HG03558 (cell line): Measurements from ENCODE around the gene NEDD8.
"Not testable (repeated sequence)": the region's sequence is repeated elsewhere in the genome, so short reads cannot be mapped to it uniquely, and the experiment has no call there.

ENCODE experiments used
- ATAC-seq: cut with Tn5 transposase; IDR thresholded peaks from one replicate; pipeline ENCODE4 v1.9.1; 2021; ENCODE audit warnings: moderate number of reproducible peaks; ENCODE audit not compliant: unreplicated experiment; ENCODE audit errors: extremely low read depth

Gene NEDD8

DNA sequence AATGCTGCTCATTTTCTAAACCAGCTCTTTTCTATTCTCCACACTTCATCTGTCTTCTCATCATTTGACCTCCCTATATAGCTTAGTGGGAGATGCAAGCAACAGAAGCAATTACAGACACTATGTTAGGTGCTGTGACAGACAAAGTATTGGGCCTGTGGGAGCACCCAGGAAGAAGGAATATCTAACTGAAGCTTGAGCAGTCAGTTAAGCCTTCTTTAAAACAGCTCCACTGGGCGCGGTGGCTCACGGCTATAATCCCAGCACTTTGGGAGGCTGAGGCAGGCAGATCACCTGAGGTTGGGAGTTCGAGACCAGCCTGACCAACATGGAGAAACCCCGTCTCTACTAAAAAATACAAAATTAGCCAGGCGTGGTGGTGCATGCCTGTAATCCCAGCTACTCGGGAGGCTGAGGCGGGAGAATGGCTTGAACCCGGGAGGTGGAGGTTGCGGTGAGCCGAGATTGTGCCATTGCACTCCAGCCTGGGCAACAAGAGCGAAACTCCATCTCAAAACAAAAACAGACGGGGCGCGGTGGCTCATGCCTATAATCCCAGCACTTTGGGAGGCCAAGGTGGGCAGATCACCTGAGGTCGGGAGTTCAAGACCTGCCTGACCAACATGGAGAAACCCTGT is 28.8 kb downstream of the NEDD8 start:
- not testable (repeated sequence) for ATAC-seq

DNA sequence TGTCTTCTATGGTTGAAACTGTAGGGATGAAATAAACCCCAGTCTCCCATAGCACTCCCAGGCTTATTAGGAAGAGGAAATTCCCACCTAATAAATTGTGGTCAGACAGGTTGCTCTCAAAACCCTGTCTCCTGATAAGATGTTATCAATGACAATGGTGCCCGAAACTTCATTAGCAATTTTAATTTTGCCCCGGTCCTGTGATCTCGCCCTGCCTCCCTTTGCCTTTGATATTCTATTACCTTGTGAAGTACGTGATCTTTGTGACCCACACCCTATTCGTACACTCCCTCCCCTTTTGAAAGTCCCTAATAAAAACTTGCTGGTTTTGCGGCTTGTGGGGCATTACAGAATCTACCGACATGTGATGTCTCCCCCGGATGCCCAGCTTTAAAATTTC is 29.6 kb downstream of the NEDD8 start:
- not testable (repeated sequence) for ATAC-seq

DNA sequence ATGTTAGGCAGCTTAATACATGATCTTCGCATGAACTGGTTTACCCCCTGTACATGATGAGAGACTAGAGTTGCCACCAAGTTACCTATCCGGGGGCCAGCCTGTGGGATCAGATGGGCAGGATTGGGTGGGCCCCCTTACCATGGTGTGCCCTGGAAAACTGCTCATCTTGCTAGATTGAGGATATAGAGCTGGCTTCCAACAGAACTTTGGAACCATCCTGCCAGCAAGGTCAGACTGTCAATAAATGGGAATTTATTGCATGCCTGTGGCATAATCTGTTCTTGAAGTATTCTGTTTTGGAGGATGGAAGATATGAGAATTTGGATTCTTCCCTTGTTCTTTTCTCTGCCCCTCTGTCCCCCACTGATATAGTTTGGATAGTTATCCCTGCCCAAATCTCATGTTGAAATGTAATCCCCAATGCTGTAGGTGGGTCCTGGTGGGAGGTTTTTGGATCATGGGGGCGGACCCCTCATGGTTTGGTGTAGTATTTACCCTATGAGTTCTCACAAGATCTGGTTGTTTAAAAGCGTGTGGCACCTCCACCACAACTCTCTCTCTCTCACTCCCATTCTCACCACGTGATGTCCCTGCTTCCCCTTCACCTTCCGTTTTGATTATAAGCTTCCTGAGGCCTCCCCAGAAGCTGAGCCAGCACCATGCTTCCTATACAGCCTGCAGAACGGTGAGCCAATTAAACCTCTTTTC is 33.2 kb downstream of the NEDD8 start:
- ATAC-seq, result no peak

DNA sequence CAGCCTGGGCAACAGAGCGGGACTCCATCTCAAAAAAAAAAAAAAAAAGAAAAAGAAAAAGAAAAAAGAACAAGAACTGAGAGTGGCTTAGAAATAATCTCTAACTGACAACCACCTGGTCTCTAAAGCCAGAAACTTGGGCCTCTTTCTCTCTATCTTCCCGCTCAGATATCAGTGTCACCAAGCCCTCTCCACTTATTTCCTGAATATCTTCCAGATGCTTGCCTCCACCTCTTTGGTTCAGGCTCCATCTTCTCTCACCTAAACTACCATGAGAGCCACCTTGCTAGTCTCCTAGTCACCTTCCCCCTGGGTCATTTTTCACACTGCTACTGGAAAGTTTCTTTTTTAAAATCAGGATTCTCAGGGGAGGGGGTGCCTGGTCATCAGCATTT is 35.1 kb downstream of the NEDD8 start:
- no peak for ATAC-seq

DNA sequence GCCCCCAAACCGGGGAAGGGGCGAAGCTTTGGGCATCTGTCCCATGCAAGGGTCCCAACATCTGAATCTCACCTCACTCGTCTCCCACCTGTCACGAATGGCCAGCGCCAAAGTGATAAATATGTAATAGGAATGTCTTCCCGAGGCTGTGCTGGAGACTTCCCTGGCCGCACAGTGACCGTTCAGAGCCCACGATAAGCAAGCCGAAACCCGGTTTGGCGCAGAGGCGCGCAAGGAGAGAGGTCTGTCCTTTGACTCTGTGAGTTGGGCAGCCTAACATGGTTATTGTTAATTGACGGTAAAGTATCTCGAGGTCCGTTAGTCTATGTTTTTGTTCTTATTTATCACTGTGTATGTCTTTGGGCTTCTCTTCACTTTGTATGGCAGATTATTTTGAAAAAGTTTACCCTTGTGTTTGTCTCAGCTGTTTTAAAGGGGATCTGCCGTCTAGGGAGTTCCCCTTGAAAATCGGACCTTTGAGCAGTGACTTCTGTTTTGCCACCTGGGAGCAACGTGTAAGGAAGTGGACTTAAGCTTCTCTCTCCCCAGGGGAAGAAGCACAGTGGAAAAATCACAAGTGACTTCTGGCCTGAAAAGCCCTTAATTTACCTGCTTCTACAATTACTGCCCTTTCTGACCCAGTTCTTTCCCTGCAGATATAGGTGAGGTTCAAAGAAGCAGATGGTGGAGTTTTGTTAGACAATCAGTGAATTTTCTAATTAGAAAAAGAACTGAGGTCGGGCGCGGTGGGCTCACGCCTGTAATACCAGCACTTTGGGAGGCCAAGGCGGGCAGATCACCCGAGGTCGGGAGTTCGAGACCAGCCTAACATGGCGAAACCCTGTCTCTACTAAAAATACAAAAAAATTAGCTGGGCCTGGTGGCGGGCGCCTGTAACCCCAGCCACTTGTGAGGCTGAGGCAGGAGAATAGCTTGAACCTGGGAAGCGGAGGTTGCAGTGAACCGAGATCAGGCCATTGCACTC is 35.8 kb downstream of the NEDD8 start:
- no peak for ATAC-seq

DNA sequence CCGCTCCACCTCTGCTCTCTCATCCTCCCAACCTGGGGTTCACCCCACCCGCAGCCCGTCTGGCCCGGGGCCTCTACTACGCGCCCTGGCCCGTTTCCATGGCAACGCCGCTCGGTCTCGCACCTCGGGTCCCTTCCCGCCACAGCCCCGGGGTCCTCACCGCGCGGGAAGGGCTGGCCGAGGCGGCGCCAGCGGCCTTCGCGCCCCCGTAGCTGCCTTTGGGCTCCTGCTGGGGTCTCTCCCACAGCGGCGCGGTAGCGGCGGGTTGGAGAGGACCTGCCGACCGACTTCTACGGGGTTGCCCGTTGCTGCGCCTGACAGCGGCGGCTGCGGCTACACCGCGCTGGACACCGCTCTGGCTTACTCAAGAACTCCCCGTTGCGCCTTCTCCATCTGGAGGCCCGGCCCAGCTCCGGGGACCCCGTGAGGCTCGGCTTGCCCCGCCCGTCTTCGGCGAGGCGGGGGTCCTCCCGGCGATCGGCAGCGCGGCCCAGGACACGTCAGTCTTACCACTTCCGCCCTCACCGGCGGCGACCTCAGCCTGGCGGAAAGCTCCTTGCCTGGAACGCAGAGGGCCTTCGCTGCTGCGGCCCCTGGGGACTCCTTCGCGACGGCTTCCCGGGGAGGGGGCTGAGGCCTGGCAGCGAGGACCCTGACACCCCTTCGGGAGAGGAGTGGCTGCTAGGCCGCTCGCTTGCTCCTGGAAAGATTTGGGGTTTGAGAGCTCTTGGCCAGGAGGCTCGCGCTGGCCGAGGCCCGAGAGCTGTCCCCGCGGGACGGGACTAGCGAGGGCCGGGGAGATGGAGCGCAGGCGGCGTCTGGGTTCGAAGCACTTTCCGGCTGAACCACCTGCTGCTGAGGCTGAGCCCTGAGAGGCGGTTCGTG is 36.7 kb downstream of the NEDD8 start, which contains the start of gene TM9SF1:
Gene TM9SF1 (minus strand): TSS at position 256 of the 885 bp plus-strand sequence. CDS start 422 bp downstream, outside the sequence.
- ATAC-seq, result peak; percentile 39

DNA sequence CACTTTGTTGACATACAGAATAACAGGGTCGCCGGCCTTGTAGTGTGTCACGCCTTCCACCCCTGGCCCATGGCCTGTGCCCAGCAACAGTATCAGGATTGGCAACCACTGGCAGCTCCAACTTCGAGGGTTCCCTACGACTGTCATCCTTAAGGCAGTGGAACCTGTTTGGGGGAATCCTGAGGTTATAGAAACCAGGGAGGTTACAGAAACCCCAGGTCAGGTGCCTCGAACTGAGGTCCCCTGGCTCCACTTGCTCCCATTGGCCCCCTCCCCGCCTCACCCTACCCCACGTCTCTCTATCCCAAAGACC is 37.3 kb downstream of the NEDD8 start:
- ATAC-seq, result no peak

DNA sequence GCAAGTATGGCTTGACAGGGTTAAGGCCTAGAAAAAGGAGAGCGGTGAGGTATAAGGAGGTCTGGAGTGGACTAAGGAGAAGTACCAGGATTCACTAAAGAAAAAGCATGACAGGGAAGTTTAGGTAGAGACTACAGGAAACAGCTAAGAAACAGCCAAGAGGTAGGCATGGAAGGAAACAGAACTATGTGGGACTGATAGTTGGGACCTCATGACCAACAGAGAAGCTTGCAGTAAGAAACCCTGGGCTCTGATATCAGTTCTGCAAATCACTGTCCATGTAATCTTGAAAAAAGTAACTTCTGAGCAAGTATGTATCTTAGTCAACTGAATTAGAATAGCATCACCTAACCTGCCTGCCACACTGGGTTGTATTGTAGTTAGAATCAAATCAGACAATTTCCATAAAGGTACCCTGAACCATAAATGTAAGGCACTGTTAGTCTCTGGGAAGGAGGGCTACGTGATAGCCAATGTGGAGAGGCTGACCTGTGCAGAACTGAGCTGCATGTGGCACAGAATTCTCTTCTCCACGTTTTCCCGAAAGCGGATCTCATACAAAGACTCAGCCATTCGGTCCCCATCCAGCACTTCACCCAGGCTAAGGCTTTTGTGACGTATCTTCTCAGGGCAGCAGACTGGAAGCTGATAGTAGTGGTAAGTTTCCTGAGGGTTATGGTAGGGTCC is 37.8 kb downstream of the NEDD8 start:
- no peak for ATAC-seq

DNA sequence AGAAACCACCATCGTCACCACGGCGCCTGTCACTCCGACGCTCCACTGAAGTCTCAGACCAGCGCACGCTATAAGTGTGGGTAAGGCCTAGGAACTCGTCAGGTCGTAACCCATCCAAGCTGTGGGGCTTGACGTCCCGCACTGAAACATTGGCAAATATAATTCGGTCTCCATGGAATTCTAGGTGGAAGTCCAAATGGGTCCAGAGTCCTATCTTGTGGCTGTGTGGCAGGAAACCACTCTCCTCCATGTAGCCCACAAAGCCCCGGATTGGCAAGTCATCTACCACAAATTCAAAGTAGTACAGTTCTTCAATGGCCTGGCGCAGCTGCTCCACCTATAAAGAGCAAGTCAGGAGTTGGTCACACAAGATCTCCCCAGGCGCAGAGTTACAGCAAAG is 39.2 kb downstream of the NEDD8 start:
- no peak for ATAC-seq

DNA sequence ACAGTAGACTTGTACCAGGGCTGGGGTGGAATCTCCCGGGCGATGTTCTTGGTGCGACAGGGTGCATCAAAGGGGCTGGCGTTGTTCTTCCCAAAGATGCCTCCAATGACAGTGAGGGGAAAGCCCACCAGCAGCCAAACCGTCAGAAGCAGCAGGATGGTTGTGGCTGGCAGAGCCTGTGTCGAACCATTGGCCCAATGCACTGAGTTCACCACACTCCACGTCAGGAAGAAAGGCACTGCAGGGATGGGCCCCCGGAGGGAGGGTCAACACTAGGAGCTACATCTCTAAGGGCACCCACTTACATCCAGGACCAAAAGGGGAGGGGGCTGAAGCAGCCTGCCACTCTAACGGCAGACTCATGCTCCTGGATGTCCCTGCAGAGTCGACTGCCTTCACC is 41.8 kb downstream of the NEDD8 start:
- no peak for ATAC-seq

DNA sequence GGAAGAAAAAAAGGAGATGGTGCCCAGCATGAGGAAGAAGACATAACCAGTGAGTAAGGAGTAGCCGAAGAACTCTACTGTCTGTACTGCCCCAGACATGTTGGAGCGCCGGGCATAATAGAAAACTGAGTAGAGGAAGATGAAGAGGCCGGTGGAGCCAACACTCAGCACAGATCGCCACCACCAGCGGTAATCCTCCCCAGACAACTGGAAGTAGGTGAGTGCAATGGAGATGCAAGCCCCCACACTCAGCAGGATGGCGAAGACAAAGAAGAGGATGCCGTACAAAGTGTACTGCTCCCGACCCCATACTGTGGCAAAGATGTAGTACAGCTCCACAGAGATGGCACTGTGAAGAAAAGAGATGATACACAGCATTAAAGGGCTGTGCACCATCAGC is 42.7 kb downstream of the NEDD8 start:
- ATAC-seq, result no peak

DNA sequence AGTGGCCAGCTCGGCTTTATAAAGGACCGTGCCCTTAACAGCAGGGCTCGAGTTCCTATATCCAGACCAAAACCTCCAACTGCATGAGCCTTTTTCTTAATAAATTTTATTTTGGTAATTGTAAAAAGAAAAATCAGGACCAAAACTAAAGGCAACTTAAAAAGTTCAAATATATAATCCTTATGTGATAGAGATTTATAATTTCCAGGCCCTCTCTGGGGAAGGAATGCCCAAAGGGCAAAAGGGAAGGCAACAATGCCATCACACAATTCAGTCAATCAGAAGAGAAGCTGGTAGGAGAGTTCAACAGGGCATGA is 43.1 kb downstream of the NEDD8 start:
- ATAC-seq, result no peak

DNA sequence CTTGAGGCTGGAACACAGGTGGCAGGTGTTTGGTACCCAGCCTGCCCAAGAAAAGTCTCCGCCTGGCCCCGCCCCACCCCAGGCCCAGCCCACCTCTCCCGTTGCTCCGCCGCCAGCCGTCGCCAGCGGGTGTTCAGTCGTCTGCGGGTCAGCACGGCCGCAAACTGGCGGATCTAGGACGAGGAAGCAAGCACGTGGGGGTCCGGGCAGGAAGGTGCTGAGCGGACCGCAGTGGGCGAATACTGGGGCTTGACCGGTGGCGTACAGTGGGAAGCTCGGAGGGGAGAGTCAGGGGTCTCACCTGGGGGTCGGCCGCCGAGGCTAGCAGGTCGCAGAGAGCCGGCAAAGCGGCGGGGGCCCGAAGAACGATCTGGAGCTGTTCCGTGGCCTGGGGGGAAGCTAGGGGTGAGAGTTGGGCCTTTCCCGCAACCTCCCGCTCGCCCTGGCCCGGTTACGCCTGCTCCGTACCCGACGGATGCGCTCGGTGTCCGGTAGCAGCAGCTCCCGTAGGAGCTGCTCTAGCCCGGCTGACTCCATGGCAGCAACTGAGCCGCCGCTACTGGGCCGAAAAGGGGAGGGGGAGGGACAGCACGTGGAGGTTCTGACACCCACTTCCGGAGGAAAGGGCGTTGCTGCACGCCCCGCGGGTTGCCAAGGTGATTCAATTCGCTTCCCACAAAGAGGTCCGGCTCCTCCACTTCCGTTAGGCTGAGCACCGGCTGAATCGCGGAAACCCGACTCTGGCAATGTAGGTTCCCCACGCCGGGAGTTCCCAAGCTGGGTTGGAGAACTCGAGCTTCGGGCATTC is 43.7 kb downstream of the NEDD8 start, which contains the start of gene IPO4:
Gene IPO4 (minus strand): TSS at position 566 of the 808 bp plus-strand sequence. CDS start 29 bp downstream, at position 537.
- ATAC-seq, result peak; percentile 60

DNA sequence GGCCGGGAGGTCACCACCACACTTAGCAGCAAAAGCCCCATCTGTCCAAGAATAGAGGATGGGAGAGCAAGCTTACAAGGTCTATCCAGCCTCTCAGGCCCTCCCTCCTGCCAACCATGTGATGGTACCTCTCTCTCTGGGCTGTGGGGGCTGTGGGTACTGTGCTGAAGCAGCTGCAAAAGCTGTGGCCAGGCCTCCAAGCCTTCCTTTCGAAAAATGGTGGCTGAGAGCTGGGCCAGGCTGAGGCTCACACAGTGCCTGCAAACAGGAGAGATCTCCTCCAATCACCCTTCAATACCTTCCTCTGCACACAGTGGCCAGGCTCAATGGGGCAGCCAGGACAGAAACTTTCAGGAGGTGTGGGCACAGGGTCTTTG is 44.6 kb downstream of the NEDD8 start:
- ATAC-seq, result no peak

DNA sequence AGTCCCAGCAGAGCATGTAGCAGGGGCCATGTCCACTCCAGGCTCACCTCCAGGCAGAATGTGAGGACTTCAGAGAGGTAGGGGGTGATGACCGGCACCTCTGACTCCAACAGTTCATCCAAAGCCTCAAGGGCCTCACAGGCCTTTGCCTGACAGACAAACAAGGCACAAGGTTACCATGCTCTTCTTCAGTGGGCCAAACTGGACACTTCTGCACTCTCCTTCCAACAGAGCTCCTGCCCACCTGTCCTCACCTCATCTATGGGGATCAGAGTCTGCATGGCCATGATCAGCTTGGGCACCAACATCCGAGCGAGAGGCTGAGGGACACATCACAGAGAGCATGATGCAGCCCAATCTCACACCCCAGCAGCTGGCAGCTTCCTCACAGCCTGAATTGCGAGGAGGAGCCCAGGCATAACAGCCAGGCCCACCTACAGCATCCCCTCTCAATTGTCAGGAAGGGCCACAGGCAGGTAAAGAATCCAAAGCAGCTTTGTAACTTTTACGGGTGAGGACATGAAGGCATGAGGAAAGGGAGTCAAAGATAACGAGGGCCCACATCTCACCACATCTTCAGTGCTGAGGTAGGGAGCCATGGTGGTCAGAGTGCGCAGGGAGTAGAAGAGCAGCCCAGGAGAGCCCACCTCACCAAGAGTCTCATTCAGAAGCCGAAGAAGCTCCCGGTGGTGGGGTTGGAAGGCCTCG is 45.2 kb downstream of the NEDD8 start:
- ATAC-seq, result no peak

DNA sequence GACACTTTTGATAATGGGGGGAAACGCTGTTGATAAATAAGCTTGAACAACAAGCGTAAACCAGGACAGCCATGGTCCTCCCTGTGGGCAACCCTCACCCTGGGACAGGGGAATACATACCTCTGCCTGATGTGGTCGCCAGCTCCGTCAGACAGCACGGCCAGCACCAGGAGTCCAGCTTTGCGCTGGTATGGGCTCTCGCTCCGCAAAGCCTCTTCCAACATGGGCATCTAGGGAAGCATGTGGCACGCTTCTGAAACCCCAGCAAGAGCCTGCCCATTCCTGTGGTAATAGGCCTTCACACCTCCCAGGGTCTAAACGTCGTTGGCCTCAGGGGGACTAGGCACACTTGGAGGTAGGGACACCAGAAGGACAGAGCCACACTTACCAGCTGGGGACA is 46.4 kb downstream of the NEDD8 start:
- ATAC-seq, result no peak

DNA sequence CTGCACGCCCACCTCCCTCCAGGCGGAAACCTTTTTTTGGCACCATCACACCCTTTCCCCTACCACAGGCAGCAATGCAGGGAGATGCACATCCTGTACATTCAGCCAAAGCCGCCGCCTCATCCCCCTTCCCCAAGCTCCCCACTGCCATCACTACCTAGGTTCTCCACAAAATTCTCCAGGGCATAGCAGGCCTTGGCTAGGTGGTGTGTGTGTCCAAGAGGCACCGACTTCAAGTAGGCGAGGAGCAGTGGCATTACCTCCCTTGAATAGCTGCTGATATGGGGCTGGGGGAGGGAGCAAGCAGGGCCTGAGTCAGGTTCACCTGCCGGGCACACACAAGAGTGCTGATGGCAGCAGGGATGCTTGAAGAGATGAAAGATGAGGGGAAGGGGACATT is 47.1 kb downstream of the NEDD8 start:
- no peak for ATAC-seq
